B cell (primary cell): ENCODE measurements around the gene CETP.

ENCODE experiments used
- CTCF ChIP-seq: fragments of 200-600 bp; IDR thresholded peaks from one replicate; pipeline ENCODE4 v1.8.0; 2022; ENCODE audit warnings: antibody characterized with exemption, mild to moderate bottlenecking
- EZH2 ChIP-seq: IDR thresholded peaks from 2 replicates; pipeline ENCODE4 v1.6.1; 2012; ENCODE audit warnings: borderline replicate concordance, low read depth, mild to moderate bottlenecking, moderate library complexity, low read length; ENCODE audit not compliant: insufficient read depth, poor library complexity, severe bottlenecking

GRCh38 chr16:56936491-56936890 is 25.3 kb upstream of the CETP start:
- TF ChIP-seq CTCF: no peak
- no peak for TF ChIP-seq EZH2
